HepG2 (cell line): ENCODE results near the gene VPS9D1. TPM values are rescaled to one million over a fixed set of nuclear protein-coding genes. Genes with fewer than 3 reads are reported as not detected.
A peak's percentile ranks its signal among the peaks of the same experiment; 100 is the strongest.

ENCODE experiments used
- ATAC-seq: fragments of 200-7000 bp; cut with Tn5 transposase; 3 replicates; pipeline ENCODE4 v1.9.1; 2020; ENCODE audit warnings: mild to moderate bottlenecking, moderate library complexity
- BruUV-seq: library from RNA; stranded (reverse); fragments of 400-500 nt; replicated peaks from 2 replicates; lab custom pipeline; 2021; lab: Mats Ljungman, UMichigan
- CTCF ChIA-PET: fragments of 300-600 bp; formaldehyde crosslinking; extraction: SDS; loops from one replicate; lab custom pipeline; 2021; ENCODE audit warnings: low total read pairs, inconsistent platforms, low intra/inter-chr PET ratio; lab: Yijun Ruan, JAX
- POLR2A ChIA-PET: fragments of 350-600 bp; sonication (Branson Sonifier 250); formaldehyde crosslinking; loops from one replicate; lab custom pipeline; 2020; ENCODE audit warnings: antibody characterized with exemption, inconsistent platforms; lab: Yijun Ruan, JAX
- DNase-seq: peaks from one replicate; pipeline ENCODE4 v3.0.0-alpha.2; 2015; ENCODE audit warnings: low spot score
- FAIRE-seq: peaks from 3 replicates; lab custom pipeline; 2011; peaks lifted over from hg19 to GRCh38; lab: Jason Lieb, UNC
- H2AFZ ChIP-seq: one replicate; pipeline ENCODE4 v1.6.1; 2011; ENCODE audit warnings: low read length, inconsistent platforms
- H3K27ac ChIP-seq: fragments of 300-600 bp; 3 replicates; pipeline ENCODE4 v1.8.0; 2011; ENCODE audit warnings: mixed run types, mild to moderate bottlenecking, mixed read lengths, low read length, inconsistent platforms; ENCODE audit not compliant: insufficient read depth; ENCODE audit errors: extremely low read length
- H3K27me3 ChIP-seq, 2 experiments: fragments of 200-600 bp in 1 of 2; 2 replicates in 1 of 2; 3 replicates in 1 of 2; pipeline versions ENCODE4 v1.6.0 to v1.8.0; 2011; ENCODE audit warnings: low read length in 2 of 2, mild to moderate bottlenecking in 2 of 2, moderate library complexity in 2 of 2, inconsistent platforms in 1 of 2; ENCODE audit not compliant: insufficient read depth in 2 of 2, control insufficient read depth in 1 of 2
- H3K36me3 ChIP-seq, 2 experiments: fragments of 200-600 bp in 1 of 2; replicated peaks in 1 of 2; 2 replicates in 1 of 2; 3 replicates in 1 of 2; pipeline versions ENCODE4 v1.5.1 to v1.8.0; 2011; ENCODE audit warnings: low read length in 2 of 2, inconsistent platforms in 1 of 2; ENCODE audit not compliant: insufficient read depth in 2 of 2, control insufficient read depth in 1 of 2
- H3K4me1 ChIP-seq: 2 replicates; pipeline ENCODE4 v1.5.1; 2012; ENCODE audit warnings: low read length, inconsistent platforms; ENCODE audit not compliant: insufficient read depth
- H3K4me2 ChIP-seq: 2 replicates; pipeline ENCODE4 v1.6.0; 2011; ENCODE audit warnings: low read depth, low read length, inconsistent platforms
- H3K4me3 ChIP-seq, 3 experiments: fragments of 200-600 bp in 1 of 3; sonication (generic), shearing (Covaris generic) in 1 of 3; replicated peaks in 1 of 3; 2 replicates each; pipeline ENCODE4 v1.5.1; 2011 to 2016; ENCODE audit warnings: low read length in 3 of 3, inconsistent platforms in 2 of 3, low read depth in 2 of 3, mild to moderate bottlenecking in 2 of 3, control low read depth in 1 of 3, mixed read lengths in 1 of 3; ENCODE audit not compliant: insufficient read depth in 1 of 3
- H3K79me2 ChIP-seq: one replicate; pipeline ENCODE4 v1.6.1; 2011; ENCODE audit warnings: low read length, inconsistent platforms; ENCODE audit not compliant: insufficient read depth
- H3K9ac ChIP-seq: 2 replicates; pipeline ENCODE4 v1.6.0; 2011; ENCODE audit warnings: mild to moderate bottlenecking, low read depth, low read length, inconsistent platforms; ENCODE audit not compliant: insufficient read depth
- H3K9me3 ChIP-seq: 2 replicates; pipeline ENCODE4 v1.5.1; 2012; ENCODE audit warnings: mild to moderate bottlenecking, low read length
- H4K20me1 ChIP-seq: 2 replicates; pipeline ENCODE4 v1.6.0; 2011; ENCODE audit warnings: inconsistent platforms, mild to moderate bottlenecking, low read length, moderate library complexity; ENCODE audit not compliant: insufficient read depth
- BRCA1 ChIP-seq: sonication (generic); formaldehyde crosslinking; IDR thresholded peaks from 2 replicates; pipeline ENCODE4 v1.4.0; 2020; ENCODE audit warnings: missing genetic modification reagents
- FLYWCH1 ChIP-seq: sonication (generic); formaldehyde crosslinking; IDR thresholded peaks from 2 replicates; pipeline ENCODE4 v1.8.1; 2023; ENCODE audit warnings: mild to moderate bottlenecking, missing genetic modification reagents
- FOXC1 ChIP-seq: sonication (generic); formaldehyde crosslinking; IDR thresholded peaks from 2 replicates; pipeline ENCODE4 v1.8.0; 2022; ENCODE audit warnings: mild to moderate bottlenecking, missing genetic modification reagents, borderline replicate concordance
- KAT7 ChIP-seq: IDR thresholded peaks from 2 replicates; pipeline ENCODE4 v1.6.1; 2018; ENCODE audit warnings: borderline replicate concordance, missing compliant biosample characterization
- KDM2A ChIP-seq: sonication (generic); formaldehyde crosslinking; IDR thresholded peaks from 2 replicates; pipeline ENCODE4 v1.4.0; 2020; ENCODE audit warnings: low read depth, missing genetic modification reagents, borderline replicate concordance
- PHF21A ChIP-seq: sonication (generic); formaldehyde crosslinking; IDR thresholded peaks from 2 replicates; pipeline ENCODE4 v1.5.0; 2020; ENCODE audit warnings: mild to moderate bottlenecking, missing genetic modification reagents
- RXRB ChIP-seq: IDR thresholded peaks from 2 replicates; pipeline ENCODE4 v1.6.1; 2016; ENCODE audit warnings: borderline replicate concordance, missing genetic modification reagents, missing compliant biosample characterization
- SNAI1 ChIP-seq: sonication (generic); formaldehyde crosslinking; IDR thresholded peaks from 2 replicates; pipeline ENCODE4 v1.5.0; 2020; ENCODE audit warnings: mild to moderate bottlenecking, missing genetic modification reagents, borderline replicate concordance
- TGIF2 ChIP-seq: IDR thresholded peaks from 2 replicates; pipeline ENCODE4 v1.6.1; 2016; ENCODE audit warnings: control low read depth, missing compliant biosample characterization
- ZNF296 ChIP-seq: sonication (generic); formaldehyde crosslinking; conservative IDR thresholded peaks from 2 replicates; pipeline ENCODE4 v1.5.0; 2020; ENCODE audit warnings: mild to moderate bottlenecking, missing genetic modification reagents
- ZNF737 ChIP-seq: sonication (generic); formaldehyde crosslinking; IDR thresholded peaks from 2 replicates; pipeline ENCODE4 v1.5.0; 2020; ENCODE audit warnings: missing genetic modification reagents, mild to moderate bottlenecking, borderline replicate concordance
- ZNF768 ChIP-seq: sonication (generic); formaldehyde crosslinking; IDR thresholded peaks from 2 replicates; pipeline ENCODE4 v1.4.0; 2020; ENCODE audit warnings: missing genetic modification reagents
- ZUFSP ChIP-seq: sonication (generic); formaldehyde crosslinking; IDR thresholded peaks from 2 replicates; pipeline ENCODE4 v1.9.0; 2021; ENCODE audit warnings: missing genetic modification reagents, mild to moderate bottlenecking, borderline replicate concordance
- WGBS: methylation state at CpG from one replicate; pipeline ENCODE4 v1.1.6; 2017; ENCODE audit warnings: low lambda C conversion rate; 5-methylcytosine and 5-hydroxymethylcytosine counted together
- in situ Hi-C: cut with HindIII; loops from 2 replicates; pipeline ENCODE4 v1.10.0; 2017; ENCODE audit warnings: low pct_unique_long_range_greater_than_20kb; ENCODE audit not compliant: extremely low pct_ligation_motif_present
- intact Hi-C: fragments of 100-400 bp; cut with micrococcal nuclease; formaldehyde crosslinking; loops from one replicate; pipeline ENCODE4 v1.10.0; 2022; ENCODE audit not compliant: unreplicated experiment
- polyA plus RNA-seq, 8 experiments: library from polyadenylated mRNA; depleted of rRNA in 3 of 8; stranded (reverse) in 7 of 8; unstranded in 1 of 8; fragments of >200 nt; fragmentation: Illumina TruSeq in 4 of 8; extraction: Trizol in 4 of 8; gene quantifications; 2 replicates each; pipeline versions ENCODE4 v1.2.1 to v1.2.3, GENCODE V29; 2011 to 2016; ENCODE audit warnings: low read depth in 4 of 8, missing spikeins in 1 of 8, mixed read lengths in 1 of 8; ENCODE audit not compliant: insufficient read depth in 1 of 8
- total RNA-seq, 5 experiments: library from RNA; depleted of rRNA; stranded (reverse); fragments of >200 nt; fragmentation: Illumina TruSeq; extraction: Trizol; gene quantifications; 2 replicates each; pipeline ENCODE4 v1.2.3, GENCODE V29; 2016; ENCODE audit warnings: low read depth in 1 of 5
- TF ChIP-seq, protein P1 (sequence below): sonication (generic); formaldehyde crosslinking; IDR thresholded peaks from 2 replicates; pipeline ENCODE4 v1.5.1; 2020; ENCODE audit warnings: mild to moderate bottlenecking, missing genetic modification reagents, borderline replicate concordance

VPS9D1 gene
- total and polyA plus RNA-seq, 2 of the 13 experiments (the other 11 are each of a cell fraction or from before 2014, with no cell fraction given), result 10.1 to 13.2 TPM

DNA sequence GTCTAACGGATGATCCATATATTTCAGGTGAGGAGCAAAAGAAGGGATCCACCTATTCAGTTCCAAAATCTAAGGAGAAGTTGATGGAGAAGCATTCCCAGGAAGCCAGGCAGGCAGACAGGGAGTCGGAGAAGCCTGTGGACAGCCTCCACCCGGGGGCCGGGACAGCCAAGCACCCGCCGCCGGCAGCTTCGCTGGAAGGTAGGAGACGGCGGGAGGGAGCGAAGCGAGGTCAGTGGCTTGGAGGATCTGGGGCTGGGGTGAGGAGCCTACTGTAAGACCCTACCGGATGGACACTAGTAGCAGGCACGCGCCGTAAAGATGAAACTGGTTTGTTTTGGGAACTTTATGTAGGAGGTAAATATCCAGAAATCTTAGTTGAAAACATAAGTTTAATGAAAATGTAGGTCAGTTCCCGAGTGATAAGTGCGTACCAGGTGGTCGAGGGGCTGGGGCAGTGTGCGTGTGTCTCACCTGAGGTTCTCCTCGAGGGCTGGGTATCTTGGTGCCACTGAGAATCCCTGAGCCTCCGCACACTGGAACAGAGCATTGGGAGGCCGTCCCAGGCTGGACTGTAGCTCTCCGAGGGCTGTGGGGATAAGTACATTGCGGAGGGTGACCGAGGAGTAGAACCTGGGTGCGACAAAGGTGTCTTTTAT, 62.3 kb downstream of the VPS9D1 start:
- H2AFZ ChIP-seq, result peak overlapping the region; percentile 81
- ATAC-seq (peak; percentile 53), FAIRE-seq (peak; percentile 75), DNase-seq (no peak)
- no peaks in the 10 kb centered on the region for H3K9me3 ChIP-seq
- H3K4me1 ChIP-seq, result peaks cover 38% of the 10 kb centered on the region
- BruUV-seq, result no TSS peak
- H3K79me2 ChIP-seq, result peaks cover 49% of the 10 kb centered on the region
- in situ Hi-C loops (loop anchor here (5.0 kb wide), 1 partner anchor 44 kb away; the partner anchor contains the start of gene SPATA2L), intact Hi-C loops (loop anchor here (2.0 kb wide), 1 partner anchor 42 kb away; the partner anchor contains the start of gene SPATA2L)
- H3K4me2 ChIP-seq, result peak overlapping the region; percentile 97
- H4K20me1 ChIP-seq, result no peaks in the 10 kb centered on the region
- H3K4me3 ChIP-seq, result peak overlapping the region; percentile 91 to 100 (median 99)
- peaks cover 13 to 36% of the 10 kb centered on the region in 2 experiments for H3K36me3 ChIP-seq
- H3K27me3 ChIP-seq, result no peaks in the 10 kb centered on the region; a peak in 1 of 5 replicates
- WGBS, result 2% methylated on average over 27 of the region's 27 CpGs
- H3K27ac ChIP-seq, result peak overlapping the region; percentile 64
- ChIA-PET POLR2A (interaction anchor here (2.4 to 2.8 kb wide), 2 partner anchors 29 to 42 kb away, joined by 13 to 21 read pairs; partner anchors contain the start of genes CDK10 and SPATA2L), CTCF (interaction anchor here (1.1 kb wide), 1 partner anchor 17 kb away, joined by 3 read pairs; no protein-coding TSS in a partner anchor)
- peak overlapping the region; percentile 96 for H3K9ac ChIP-seq
- no peak for TF ChIP-seq ZUFSP (CRISPR knock-in tag)
- TF ChIP-seq ZNF296 (CRISPR knock-in tag), result no peak
- no peak for TF ChIP-seq KAT7 (CRISPR knock-in tag)
- TF ChIP-seq TGIF2 (CRISPR knock-in tag), result 0 out of 2 replicates have a peak, but pooled peaks have one; percentile 0
- TF ChIP-seq ZNF737 (CRISPR knock-in tag), result no peak
- peak; percentile 2; the same call in 1 of the 2 replicates for TF ChIP-seq RXRB
- TF ChIP-seq SNAI1, result 0 out of 2 replicates have a peak, but pooled peaks have one; percentile 31
- peak; percentile 51; the same call in 1 of the 2 replicates for TF ChIP-seq PHF21A
- no peak for TF ChIP-seq ZNF768 (CRISPR knock-in tag)
- no peak for TF ChIP-seq BRCA1 (CRISPR knock-in tag)
- TF ChIP-seq, protein P1, sequence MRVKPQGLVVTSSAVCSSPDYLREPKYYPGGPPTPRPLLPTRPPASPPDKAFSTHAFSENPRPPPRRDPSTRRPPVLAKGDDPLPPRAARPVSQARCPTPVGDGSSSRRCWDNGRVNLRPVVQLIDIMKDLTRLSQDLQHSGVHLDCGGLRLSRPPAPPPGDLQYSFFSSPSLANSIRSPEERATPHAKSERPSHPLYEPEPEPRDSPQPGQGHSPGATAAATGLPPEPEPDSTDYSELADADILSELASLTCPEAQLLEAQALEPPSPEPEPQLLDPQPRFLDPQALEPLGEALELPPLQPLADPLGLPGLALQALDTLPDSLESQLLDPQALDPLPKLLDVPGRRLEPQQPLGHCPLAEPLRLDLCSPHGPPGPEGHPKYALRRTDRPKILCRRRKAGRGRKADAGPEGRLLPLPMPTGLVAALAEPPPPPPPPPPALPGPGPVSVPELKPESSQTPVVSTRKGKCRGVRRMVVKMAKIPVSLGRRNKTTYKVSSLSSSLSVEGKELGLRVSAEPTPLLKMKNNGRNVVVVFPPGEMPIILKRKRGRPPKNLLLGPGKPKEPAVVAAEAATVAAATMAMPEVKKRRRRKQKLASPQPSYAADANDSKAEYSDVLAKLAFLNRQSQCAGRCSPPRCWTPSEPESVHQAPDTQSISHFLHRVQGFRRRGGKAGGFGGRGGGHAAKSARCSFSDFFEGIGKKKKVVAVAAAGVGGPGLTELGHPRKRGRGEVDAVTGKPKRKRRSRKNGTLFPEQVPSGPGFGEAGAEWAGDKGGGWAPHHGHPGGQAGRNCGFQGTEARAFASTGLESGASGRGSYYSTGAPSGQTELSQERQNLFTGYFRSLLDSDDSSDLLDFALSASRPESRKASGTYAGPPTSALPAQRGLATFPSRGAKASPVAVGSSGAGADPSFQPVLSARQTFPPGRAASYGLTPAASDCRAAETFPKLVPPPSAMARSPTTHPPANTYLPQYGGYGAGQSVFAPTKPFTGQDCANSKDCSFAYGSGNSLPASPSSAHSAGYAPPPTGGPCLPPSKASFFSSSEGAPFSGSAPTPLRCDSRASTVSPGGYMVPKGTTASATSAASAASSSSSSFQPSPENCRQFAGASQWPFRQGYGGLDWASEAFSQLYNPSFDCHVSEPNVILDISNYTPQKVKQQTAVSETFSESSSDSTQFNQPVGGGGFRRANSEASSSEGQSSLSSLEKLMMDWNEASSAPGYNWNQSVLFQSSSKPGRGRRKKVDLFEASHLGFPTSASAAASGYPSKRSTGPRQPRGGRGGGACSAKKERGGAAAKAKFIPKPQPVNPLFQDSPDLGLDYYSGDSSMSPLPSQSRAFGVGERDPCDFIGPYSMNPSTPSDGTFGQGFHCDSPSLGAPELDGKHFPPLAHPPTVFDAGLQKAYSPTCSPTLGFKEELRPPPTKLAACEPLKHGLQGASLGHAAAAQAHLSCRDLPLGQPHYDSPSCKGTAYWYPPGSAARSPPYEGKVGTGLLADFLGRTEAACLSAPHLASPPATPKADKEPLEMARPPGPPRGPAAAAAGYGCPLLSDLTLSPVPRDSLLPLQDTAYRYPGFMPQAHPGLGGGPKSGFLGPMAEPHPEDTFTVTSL (CRISPR knock-in tag), result no peak
- TF ChIP-seq KDM2A (CRISPR knock-in tag), result peak; percentile 12; the same call in 1 of the 2 replicates
- TF ChIP-seq FLYWCH1 (CRISPR knock-in tag), result no peak
- TF ChIP-seq FOXC1, result no peak
